Ecto neural progenitor cell (in vitro differentiated cells): ENCODE measurements around the gene ELP4.
"Not testable (repeated sequence)": the region's sequence is repeated elsewhere in the genome, so short reads cannot be mapped to it uniquely, and the experiment has no call there.

Experiments used
- DNase-seq: peaks from one replicate; pipeline ENCODE4 v3.0.0-alpha.2; 2018; ENCODE audit warnings: low spot score

Gene ELP4

DNA sequence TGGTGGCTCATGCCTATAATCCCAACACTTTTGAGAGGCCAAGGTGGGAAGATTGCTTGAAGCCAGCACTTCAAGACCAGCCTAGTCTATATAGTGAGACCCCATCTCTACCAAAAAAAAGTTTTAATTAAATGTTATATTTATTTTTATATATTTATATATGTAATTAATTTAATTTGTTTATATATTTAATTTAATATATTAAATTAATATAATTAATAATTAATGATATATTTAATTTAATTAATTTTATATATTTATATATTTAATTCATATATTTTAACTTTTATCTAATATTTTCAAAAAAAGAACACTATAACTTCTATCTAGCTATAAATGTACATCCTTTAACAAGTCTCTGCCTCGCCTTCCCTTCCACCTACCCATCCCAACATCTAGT, 196.8 kb downstream of the ELP4 start:
- no peak for DNase-seq

- DNase-seq: no peak
Measured at GRCh38 chr11:31711137-31711536, 201.6 kb downstream of the ELP4 start.

- no peak for DNase-seq
Measured at GRCh38 chr11:31712851-31713250, 203.3 kb downstream of the ELP4 start.

DNA sequence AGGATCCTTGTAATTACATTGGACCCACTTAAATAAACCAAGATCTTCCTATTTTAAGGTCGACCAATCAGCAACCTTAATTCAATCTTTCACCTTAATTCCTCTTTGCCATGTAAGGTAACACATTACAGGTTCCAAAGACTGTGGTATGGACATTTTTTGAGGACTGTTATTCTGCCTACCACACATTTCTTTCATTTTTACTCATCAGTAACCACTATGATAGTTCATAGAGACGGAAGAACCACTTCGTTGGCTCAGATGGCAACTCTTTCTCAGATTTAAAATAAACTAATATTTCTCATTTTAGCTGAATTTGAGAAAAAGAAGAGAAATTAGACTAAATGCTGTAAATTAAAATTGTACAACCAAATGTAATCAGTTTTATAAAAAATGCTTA, 205.3 kb downstream of the ELP4 start:
- no peak for DNase-seq

GRCh38 chr11:31720225-31720624, 210.7 kb downstream of the ELP4 start:
- no peak for DNase-seq

DNA sequence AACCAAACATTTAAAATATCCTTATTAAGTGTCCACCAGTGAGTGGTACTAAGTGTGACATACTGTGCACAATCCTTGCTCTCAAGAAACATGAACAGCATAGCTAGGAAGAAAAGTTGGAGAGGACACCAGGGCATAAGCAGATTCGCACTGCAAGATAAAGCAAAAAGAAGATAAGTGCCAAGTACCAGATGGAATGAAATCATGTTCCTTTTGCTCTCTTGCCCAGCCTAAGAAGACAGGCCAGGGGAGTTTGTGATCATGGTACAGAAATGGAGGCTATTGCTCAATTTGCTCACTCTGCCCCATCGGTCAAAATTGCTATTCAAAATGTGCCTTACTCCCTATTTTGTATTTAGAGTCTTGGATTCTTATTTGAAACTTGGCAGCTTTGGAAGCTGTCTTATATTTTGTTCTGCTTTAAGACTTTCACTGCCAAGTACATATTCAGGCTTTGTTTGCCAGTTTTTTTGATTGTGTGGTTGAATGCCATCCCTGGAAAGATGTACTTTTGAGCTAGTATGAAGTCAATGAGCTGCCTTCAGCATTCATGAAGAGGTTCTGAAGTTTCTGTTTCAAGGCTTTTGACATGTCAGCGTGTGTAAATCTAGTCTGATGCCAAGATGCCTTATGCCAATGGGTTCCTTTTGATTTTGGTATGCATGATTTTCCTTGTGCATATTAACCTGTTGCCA, 211.3 kb downstream of the ELP4 start:
- no peak for DNase-seq

GRCh38 chr11:31722754-31723153, 213.2 kb downstream of the ELP4 start:
- no peak for DNase-seq

DNA sequence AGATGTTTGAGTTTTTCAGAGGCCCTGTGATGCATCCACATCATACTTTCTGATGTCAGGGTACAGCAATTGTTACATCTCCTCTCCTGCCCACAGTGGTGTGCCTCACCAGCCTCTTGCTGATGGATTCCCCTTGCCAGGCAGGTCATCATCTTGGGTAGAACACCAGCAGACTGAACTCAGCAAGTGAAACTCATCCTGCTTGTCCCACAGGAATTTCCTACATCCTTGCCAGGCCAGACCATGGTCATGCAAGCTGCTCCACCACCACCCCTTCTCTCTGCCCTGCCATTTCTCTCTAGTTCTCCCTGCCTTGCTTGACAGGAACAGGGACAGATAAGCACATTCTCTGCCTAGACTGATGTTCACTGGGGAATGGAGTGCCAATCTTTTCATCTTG, 215.6 kb downstream of the ELP4 start:
- no peak for DNase-seq

GRCh38 chr11:31728432-31728831, 218.9 kb downstream of the ELP4 start:
- DNase-seq: no peak

- no peak for DNase-seq
Measured at GRCh38 chr11:31740131-31740530, 230.6 kb downstream of the ELP4 start.

DNA sequence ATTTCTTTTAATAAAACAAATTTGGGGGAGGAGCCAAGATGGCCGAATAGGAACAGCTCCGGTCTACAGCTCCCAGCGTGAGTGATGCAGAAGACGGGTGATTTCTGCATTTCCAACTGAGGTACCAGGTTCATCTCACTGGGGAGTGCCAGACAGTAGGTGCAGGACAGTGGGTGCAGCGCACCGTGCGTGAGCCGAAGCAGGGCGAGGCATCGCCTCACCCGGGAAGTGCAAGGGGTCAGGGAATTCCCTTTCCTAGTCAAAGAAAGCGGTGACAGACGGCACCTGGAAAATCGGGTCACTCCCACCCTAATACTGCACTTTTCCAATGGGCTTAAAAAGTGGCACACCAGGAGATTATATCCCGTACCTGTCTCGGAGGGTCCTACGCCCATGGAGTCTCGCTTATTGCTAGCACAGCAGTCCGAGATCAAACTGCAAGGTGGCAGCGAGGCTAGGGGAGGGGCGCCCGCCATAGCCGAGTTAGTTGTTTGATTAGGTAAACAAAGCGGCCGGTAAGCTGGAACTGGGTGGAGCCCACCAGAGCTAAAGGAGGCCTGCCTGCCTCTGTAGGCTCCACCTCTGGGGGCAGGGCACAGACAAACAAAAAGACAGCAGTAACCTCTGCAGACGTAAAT, 231.3 kb downstream of the ELP4 start:
- not testable (repeated sequence) for DNase-seq

DNA sequence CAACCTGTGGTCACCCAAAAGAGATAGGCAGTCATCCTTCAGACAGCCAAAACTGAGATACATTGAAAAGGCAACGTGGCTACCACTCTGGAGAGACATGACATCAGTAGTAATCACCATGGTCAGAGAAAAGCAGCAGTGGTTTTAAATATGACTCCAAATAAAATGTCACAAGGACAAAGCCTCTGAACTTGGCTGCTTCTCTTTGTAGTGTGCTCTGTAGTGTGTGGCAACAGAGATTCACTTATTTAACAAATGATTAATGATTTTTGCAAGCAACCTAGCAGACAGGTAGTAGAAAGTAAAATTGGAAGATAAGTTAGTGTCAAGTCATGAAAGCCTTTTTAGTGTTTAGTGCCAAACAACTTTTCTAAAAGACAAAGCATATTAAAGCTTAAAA, 238.0 kb downstream of the ELP4 start:
- DNase-seq: no peak

GRCh38 chr11:31757260-31757835, 247.8 kb downstream of the ELP4 start:
- no peak for DNase-seq

DNA sequence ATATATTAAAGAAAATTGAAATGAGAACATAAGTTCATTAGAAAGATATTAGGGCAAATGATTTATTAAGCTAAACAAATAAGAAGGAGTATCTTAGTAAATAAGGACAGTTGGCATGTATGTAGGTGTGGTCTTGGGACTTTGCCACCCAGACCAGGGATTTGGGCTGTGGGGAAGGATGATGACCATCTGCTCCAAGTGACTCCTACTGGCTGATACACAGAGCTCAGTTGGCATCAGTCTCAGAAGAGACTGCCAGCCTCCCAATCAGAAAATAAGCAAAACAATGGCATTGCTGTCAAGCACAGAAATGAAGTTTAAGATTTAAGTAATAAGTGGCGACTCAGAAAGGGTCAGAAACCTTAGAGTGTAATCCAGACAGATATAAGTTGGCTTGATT, 252.1 kb downstream of the ELP4 start:
- DNase-seq: no peak

- no peak for DNase-seq
Measured at GRCh38 chr11:31763296-31763695, 253.7 kb downstream of the ELP4 start.

DNA sequence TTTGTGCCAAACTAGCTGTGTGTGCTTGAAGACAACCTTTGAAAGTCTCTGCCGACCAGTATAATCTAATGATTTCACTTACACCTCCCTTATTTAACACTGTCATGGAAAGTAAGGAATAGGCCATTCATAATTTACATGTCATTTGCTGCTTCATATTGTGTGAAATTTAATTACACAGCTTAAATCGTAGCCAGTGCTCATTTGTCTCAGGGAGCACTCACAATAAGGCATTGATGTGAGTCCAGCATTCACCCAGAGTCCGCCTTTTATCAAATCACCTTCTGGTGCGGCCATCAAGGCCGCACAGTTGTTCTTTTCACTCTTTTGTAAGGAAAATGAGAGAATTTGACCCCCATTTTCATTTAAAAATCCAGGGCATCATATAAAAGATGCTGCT, 254.7 kb downstream of the ELP4 start:
- DNase-seq: no peak

DNA sequence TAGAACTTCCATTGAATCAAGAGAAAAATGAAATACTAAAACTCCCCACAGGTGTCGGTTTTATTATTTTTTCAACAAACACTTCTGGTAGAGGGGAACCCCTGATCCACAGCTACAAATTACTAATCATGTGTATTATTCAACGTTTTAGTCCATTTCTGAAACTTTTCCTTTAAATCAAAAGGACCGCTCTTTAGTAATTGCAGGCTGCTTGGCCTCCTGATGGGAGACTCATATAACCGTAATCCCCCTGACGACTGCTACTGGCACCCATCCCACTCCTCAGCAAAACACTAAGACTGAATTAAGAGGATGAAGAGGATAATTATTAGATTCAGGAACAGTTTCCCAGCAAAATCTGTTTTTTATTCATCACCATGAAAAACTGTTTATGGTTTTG, 255.2 kb downstream of the ELP4 start:
- no peak for DNase-seq

GRCh38 chr11:31767066-31767465, 257.5 kb downstream of the ELP4 start:
- DNase-seq: no peak

DNA sequence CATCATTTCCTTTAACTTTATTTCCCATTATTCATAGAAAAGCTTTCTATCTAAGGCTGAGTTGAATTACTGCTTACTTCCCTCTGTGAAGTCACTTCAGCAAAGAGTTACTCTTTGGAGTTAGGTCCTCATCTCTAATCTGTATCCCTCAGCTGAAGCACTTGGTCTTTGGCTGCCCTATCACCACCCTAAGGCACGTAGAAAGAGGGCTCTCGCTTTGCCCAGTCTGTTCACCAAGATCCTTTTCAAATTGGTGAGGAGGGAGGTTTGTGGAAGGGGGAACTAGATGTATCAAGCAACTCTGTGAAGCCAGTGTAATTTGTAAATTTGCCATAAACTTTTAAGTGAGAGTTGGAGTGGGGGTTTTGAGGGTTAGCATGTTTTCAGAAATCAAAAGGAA, 258.1 kb downstream of the ELP4 start:
- DNase-seq: no peak

- DNase-seq: no peak
Measured at GRCh38 chr11:31768749-31769640, 259.4 kb downstream of the ELP4 start.

- no peak for DNase-seq
Measured at GRCh38 chr11:31770011-31770700, 260.6 kb downstream of the ELP4 start.

- no peak for DNase-seq
Measured at GRCh38 chr11:31772412-31772811, 262.8 kb downstream of the ELP4 start.
